ENCODE measurements around the gene EMSY. TPM values are rescaled to one million over a fixed set of nuclear protein-coding genes. Genes with fewer than 3 reads are reported as not detected.
A peak's percentile ranks its signal among the peaks of the same experiment; 100 is the strongest.

EMSY gene
- total and polyA plus RNA-seq, 2 donors (not counting 3 experiments of a cell fraction or from before 2014, with no cell fraction given) = 18.3 to 25.7 TPM

GRCh38 chr11:76598426-76598839 lies 153.6 kb downstream of the EMSY start:
- FAIRE-seq (no peak), DNase-seq (ENCODE audit: low read depth, low spot score) (peak; percentile 42)
- ChIA-PET CTCF (interaction anchor here (0.6 to 3.2 kb wide), 23 partner anchors 9 to 123 kb away, joined by 3 to 60 read pairs (median 5); partner anchors contain the start of gene LRRC32), POLR2A (interaction anchor here (1.0 to 1.2 kb wide), 2 partner anchors 10 to 72 kb away, joined by 3 read pairs; partner anchors contain the start of gene LRRC32)
- H3K9me3 ChIP-seq (replicated peaks; ENCODE audit: control insufficient read depth, insufficient read depth, low read length) = no peaks in the 10 kb centered on the region
- peaks cover 9% of the 10 kb centered on the region for H3K4me1 ChIP-seq (ENCODE audit: control insufficient read depth, extremely low read depth, insufficient read depth, low read length)
- H2AFZ ChIP-seq (ENCODE audit: low read depth, low read length) = no peak overlapping the region
- H3K27ac ChIP-seq (ENCODE audit: insufficient read depth, low read depth, low read length) = no peak overlapping the region
- H3K79me2 ChIP-seq (ENCODE audit: control insufficient read depth, insufficient read depth, low read length) = no peaks in the 10 kb centered on the region
- dilution Hi-C loops (cut with MboI; ENCODE audit: extremely low pct_ligation_motif_present, low sequenced_read_pairs) = no loop called here
- H3K9ac ChIP-seq (replicated peaks; ENCODE audit: extremely low read depth, insufficient read depth, low read length) = no peak overlapping the region
- TF ChIP-seq, protein P1, sequence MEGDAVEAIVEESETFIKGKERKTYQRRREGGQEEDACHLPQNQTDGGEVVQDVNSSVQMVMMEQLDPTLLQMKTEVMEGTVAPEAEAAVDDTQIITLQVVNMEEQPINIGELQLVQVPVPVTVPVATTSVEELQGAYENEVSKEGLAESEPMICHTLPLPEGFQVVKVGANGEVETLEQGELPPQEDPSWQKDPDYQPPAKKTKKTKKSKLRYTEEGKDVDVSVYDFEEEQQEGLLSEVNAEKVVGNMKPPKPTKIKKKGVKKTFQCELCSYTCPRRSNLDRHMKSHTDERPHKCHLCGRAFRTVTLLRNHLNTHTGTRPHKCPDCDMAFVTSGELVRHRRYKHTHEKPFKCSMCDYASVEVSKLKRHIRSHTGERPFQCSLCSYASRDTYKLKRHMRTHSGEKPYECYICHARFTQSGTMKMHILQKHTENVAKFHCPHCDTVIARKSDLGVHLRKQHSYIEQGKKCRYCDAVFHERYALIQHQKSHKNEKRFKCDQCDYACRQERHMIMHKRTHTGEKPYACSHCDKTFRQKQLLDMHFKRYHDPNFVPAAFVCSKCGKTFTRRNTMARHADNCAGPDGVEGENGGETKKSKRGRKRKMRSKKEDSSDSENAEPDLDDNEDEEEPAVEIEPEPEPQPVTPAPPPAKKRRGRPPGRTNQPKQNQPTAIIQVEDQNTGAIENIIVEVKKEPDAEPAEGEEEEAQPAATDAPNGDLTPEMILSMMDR (IDR thresholded peaks at IDR 0.05; ENCODE audit: extremely low read depth in 1 of 2, insufficient read depth in 1 of 2, low read depth in 1 of 2, low read length in 2 of 2) = peak; percentile 22 to 49
- TF ChIP-seq, protein P2, sequence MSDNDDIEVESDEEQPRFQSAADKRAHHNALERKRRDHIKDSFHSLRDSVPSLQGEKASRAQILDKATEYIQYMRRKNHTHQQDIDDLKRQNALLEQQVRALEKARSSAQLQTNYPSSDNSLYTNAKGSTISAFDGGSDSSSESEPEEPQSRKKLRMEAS (IDR thresholded peaks at IDR 0.05; ENCODE audit: insufficient read depth, insufficient read length) = no peak
- TF ChIP-seq POLR2A (IDR thresholded peaks at IDR 0.05; ENCODE audit: low read depth, low read length) (no peak), EZH2 (IDR thresholded peaks at IDR 0.05; ENCODE audit: borderline replicate concordance, low read depth, low read length, severe bottlenecking) (no peak)
- H3K27me3 ChIP-seq (ENCODE audit: control insufficient read depth in 2 of 2, insufficient read depth in 2 of 2, low read length in 2 of 2) = no peaks in the 10 kb centered on the region
- intact Hi-C loops (cut with micrococcal nuclease) = loop anchor here (1.0 kb wide), 2 partner anchors 19 to 82 kb away; no protein-coding TSS in a partner anchor
- no peaks in the 10 kb centered on the region for H3K9me1 ChIP-seq (replicated peaks; ENCODE audit: control insufficient read depth, extremely low read depth, insufficient read depth, low read length)
- no peak overlapping the region for H3K4me3 ChIP-seq (replicated peaks in 1 of 3; ENCODE audit: insufficient read depth in 1 of 3, low read depth in 1 of 3, low read length in 3 of 3)
- H3K4me2 ChIP-seq (ENCODE audit: insufficient read depth, low read length) = no peak overlapping the region
- no TSS peak for BruUV-seq (replicated peaks)
- no peaks in the 10 kb centered on the region for H3K36me3 ChIP-seq (ENCODE audit: control insufficient read depth in 2 of 2, extremely low read depth in 1 of 2, insufficient read depth in 2 of 2, low read length in 2 of 2)
- H4K20me1 ChIP-seq (replicated peaks; ENCODE audit: control insufficient read depth, extremely low read depth, insufficient read depth, low read length) = no peaks in the 10 kb centered on the region

Data from endothelial cell of umbilical vein (primary cell).